Pancreas (tissue), 10 donors: ENCODE measurements around the gene FAM81B. TPM values are rescaled to one million over a fixed set of nuclear protein-coding genes. Genes with fewer than 3 reads are reported as not detected.
"Not testable (repeated sequence)": the region's sequence is repeated elsewhere in the genome, so short reads cannot be mapped to it uniquely, and the experiment has no call there.

Experiments
- ATAC-seq, 4 donors: fragments of 200-7000 bp; cut with Tn5 transposase; one replicate each; pipeline versions ENCODE4 v1.8.0 to v1.9.1; 2020; ENCODE audit warnings: mild to moderate bottlenecking in 4 of 4, moderate library complexity in 4 of 4
- DNase-seq, 6 donors: peaks; one replicate each; pipeline ENCODE4 v3.0.0-alpha.2; 2020
- FAIRE-seq: peaks from 2 replicates; lab custom pipeline; 2012; peaks lifted over from hg19 to GRCh38; lab: Jason Lieb, UNC
- H3K27ac ChIP-seq, 4 donors: fragments of 200-600 bp; sonication (generic); 1 replicate in 3 of 4; 2 replicates in 1 of 4; pipeline versions ENCODE4 v1.5.0 to v1.8.0; 2020
- H3K27me3 ChIP-seq, 4 donors: fragments of 200-600 bp; one replicate each; pipeline ENCODE4 v1.8.0; 2021
- H3K36me3 ChIP-seq, 3 donors: fragments of 200-600 bp; sonication (generic) in 1 of 3; one replicate each; pipeline versions ENCODE4 v1.5.0 to v1.8.0; 2020 to 2021
- H3K4me1 ChIP-seq, 3 donors: fragments of 200-600 bp; one replicate each; pipeline ENCODE4 v1.8.0; 2021
- H3K4me3 ChIP-seq, 4 donors: fragments of 200-600 bp; sonication (generic) in 2 of 4; one replicate each; pipeline versions ENCODE4 v1.5.0 to v1.8.0; 2020 to 2021
- H3K9me3 ChIP-seq, 4 donors: fragments of 200-600 bp; one replicate each; pipeline ENCODE4 v1.8.0; 2021
- WGBS, 2 donors: extraction: QIAGEN DNeasy Blood & Tissue Kit; methylation state at CpG; one replicate each; pipeline ENCODE4 v1.1.7; 2013; 5-methylcytosine and 5-hydroxymethylcytosine counted together
- intact Hi-C, 3 donors: fragments of 100-400 bp; cut with DNase I; formaldehyde crosslinking; loops; one replicate each; pipeline versions ENCODE4 v1.11.1 to v1.14.2; 2022
- polyA plus RNA-seq, 2 donors: library from polyadenylated mRNA; stranded (reverse); fragments of 200-250 nt; gene quantifications; one replicate each; pipeline ENCODE4 v1.2.3, GENCODE V29; 2013
- total RNA-seq, 6 donors: library from RNA; stranded (reverse); fragmentation: NEBNext Ultra II Directional in 4 of 6; extraction: Animal tissue kit (Norgen Biotek cat#: 25700) in 4 of 6; gene quantifications; one replicate each; pipeline versions ENCODE4 v1.2.1 to v1.2.4, GENCODE V29; 2021 to 2023
- TF ChIP-seq, protein P1 (sequence below), 4 donors: fragments of 200-600 bp; sonication (generic) in 3 of 4; IDR thresholded peaks; one replicate each; pipeline versions ENCODE4 v1.5.0 to v1.8.0; 2021; ENCODE audit warnings: antibody characterized with exemption in 4 of 4
- donor health status: healthy with polysubstance abuse.
- donor health status: DM: no; HTN: no; CAD: no; lungs with moderate emphysema.
- donor health status: DM: no; HTN: no; CAD: no.
- donor health status: control.
- donor health status: control.
- donor health status: Bipolar disorder and iron deficiency.
- donor health status: DM: yes; HTN: yes; CAD: no.
- donor health status: DM: no; HTN: no; CAD: no.
- donor health status: DM: no; HTN: no; CAD: no.
- donor health status: DM: yes; HTN: yes; CAD: no.

The FAM81B gene
- total and polyA plus RNA-seq, 8 donors: 0.27 to 0.93 (median 0.48) TPM

DNA sequence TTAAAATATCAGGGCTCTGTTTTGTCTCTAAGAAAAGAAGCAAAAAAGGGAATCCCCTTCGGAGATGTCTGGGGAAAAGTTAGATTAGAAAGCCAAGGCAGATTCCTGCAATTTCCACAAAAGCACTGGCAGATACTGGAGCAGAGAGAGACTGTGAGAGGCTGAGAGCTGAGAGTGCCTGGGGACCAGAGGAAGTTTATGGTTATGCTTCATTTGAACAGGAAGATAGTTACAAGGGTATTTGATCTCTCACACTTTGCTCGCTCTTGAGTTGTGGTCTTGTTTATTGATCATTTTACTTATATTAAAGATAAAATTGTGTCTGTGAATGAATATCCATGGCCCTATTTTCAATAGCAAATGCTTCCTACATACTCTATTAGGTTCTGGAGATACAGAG is 32.8 kb upstream of the FAM81B start:
- 49 to 60% methylated on average over 2 of the region's 2 CpGs for WGBS, 2 donors
- H3K9me3 ChIP-seq: no peaks in the 10 kb centered on the region
- H3K27me3 ChIP-seq: no peaks in the 10 kb centered on the region
- H3K4me1 ChIP-seq: no peaks in the 10 kb centered on the region
- FAIRE-seq: no peak
- intact Hi-C loops: no loop called here
- H3K4me3 ChIP-seq: no peak overlapping the region
- TF ChIP-seq, protein P1, sequence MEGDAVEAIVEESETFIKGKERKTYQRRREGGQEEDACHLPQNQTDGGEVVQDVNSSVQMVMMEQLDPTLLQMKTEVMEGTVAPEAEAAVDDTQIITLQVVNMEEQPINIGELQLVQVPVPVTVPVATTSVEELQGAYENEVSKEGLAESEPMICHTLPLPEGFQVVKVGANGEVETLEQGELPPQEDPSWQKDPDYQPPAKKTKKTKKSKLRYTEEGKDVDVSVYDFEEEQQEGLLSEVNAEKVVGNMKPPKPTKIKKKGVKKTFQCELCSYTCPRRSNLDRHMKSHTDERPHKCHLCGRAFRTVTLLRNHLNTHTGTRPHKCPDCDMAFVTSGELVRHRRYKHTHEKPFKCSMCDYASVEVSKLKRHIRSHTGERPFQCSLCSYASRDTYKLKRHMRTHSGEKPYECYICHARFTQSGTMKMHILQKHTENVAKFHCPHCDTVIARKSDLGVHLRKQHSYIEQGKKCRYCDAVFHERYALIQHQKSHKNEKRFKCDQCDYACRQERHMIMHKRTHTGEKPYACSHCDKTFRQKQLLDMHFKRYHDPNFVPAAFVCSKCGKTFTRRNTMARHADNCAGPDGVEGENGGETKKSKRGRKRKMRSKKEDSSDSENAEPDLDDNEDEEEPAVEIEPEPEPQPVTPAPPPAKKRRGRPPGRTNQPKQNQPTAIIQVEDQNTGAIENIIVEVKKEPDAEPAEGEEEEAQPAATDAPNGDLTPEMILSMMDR (IDR thresholded peaks at IDR 0.05): no peak
- no peak for DNase-seq
- H3K27ac ChIP-seq: no peak overlapping the region
- ATAC-seq: no peak
- H3K36me3 ChIP-seq: no peaks in the 10 kb centered on the region

DNA sequence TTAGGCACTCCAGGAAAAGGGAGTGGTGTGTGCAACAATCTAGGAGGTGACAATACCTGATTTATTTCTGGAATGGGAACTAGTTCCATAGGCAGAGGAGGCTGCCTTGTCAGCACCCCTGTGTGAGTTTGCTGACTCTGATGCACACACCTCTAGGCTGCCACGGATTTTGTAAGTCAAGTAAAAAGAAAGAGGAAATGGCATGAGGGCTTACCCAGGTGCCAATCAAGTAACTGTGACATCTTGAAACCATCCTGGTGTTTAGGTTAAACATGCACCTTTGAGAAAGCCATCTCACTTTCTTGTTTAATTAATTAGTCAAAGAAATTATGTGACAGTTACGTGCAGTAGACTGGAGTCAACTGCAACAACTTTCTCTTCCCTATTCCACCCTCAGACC is 32.3 kb upstream of the FAM81B start:
- DNase-seq: no peak
- Histone ChIP-seq H3K27ac (no peak overlapping the region), H3K9me3 (no peaks in the 10 kb centered on the region), H3K4me3 (no peak overlapping the region), H3K36me3 (no peaks in the 10 kb centered on the region), H3K27me3 (no peaks in the 10 kb centered on the region), H3K4me1 (no peaks in the 10 kb centered on the region)
- TF ChIP-seq, protein P1 (IDR thresholded peaks at IDR 0.05): no peak
- 29 to 35% methylated on average over 2 of the region's 2 CpGs for WGBS, 2 donors
- no peak for ATAC-seq
- intact Hi-C loops: no loop called here
- no peak for FAIRE-seq

DNA sequence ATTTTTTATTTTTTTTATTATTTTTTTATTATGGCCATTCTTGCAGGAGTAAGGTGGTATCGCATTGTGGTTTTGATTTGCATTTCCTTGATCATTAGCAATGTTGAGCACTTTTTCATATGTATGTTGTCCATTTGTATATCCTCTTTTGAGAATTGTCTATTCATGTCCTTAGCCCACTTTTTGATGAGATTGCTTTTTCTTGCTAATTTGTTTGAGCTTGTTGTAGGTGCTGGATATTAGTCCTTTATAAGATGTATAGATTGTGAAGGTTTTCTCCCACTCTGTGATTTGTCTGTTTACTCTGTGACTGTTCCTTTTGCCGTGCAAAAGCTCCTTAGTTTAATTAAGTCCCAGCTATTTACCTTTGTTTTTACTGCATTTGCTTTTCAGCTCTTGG is 30.5 kb upstream of the FAM81B start:
- H3K4me3 ChIP-seq, intact Hi-C loops, H3K27me3 ChIP-seq, H3K9me3 ChIP-seq, H3K4me1 ChIP-seq, DNase-seq, ATAC-seq, FAIRE-seq, H3K27ac ChIP-seq, H3K36me3 ChIP-seq: not testable (repeated sequence)
- 55 to 63% methylated on average over 2 of the region's 2 CpGs for WGBS, 2 donors

DNA sequence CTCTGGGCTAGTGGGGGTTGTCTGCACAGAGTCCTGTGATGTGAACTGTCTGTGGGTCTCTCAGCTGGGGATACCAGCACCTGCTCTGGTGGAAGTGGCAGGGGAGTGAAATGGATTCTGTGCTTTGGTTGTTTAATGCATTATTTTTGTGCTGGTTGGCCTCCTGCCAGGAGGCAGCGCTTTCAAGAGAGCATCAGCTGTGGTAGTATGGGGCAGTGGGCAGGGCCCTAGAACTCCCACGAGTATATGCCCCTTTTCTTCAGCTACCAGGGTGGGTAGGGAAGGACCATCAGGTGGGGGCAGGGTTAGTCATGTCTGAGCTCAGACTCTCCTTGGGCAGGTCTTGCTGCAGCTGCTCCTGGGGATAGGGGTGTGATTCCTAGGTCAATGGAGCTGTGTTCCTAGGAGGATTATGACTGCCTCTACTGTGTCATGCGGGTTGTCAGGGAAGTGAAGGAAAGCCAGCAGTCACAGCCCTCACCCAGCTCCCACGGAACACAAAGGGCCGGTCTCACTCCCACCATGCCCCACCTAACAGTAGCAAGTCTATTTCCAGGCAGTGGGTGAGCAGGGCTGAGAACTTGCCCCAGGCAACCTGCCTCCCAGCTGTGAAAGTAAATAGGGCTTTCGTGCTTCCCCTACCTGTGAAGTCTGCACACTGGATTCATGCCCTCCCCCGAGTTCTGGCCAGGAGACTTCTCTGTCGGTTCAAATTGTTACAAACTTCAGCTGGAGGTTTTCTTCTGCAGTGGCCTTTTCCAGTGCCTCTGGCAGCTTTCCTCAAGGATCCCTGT is 25.7 kb upstream of the FAM81B start:
- no peak for FAIRE-seq
- 69 to 70% methylated on average over 8 of the region's 8 CpGs for whole genome bisulfite sequencing, 2 donors
- Histone ChIP-seq H3K36me3 (no peaks in the 10 kb centered on the region), H3K27ac (no peak overlapping the region), H3K27me3 (no peaks in the 10 kb centered on the region), H3K4me3 (no peak overlapping the region), H3K4me1 (no peaks in the 10 kb centered on the region), H3K9me3 (no peaks in the 10 kb centered on the region)
- no peak for DNase-seq
- intact Hi-C loops: no loop called here
- ATAC-seq: no peak
- TF ChIP-seq, protein P1 (IDR thresholded peaks at IDR 0.05): no peak

DNA sequence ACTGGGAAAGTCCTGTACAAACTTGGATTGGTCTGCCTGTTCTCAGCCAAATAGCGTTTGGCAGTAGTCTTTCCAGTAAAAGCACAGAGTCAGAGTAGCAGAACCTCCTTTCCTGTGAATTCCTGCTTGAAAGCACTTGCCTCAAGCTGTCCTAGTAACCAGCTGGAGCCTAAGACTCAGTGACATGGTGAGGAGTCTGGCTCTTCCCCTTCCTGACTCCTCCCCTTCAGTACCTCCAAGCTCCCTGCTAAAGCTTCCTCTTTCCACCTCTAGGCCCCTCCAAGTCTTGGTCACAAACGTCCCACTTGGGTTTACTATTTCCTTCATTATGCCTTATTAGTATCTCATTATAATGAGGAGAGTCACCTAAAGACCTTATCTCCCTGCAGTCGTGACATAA is 21.4 kb upstream of the FAM81B start:
- TF ChIP-seq, protein P1 (IDR thresholded peaks at IDR 0.05): no peak
- WGBS, 2 donors: 35 to 42% methylated on average over 3 of the region's 3 CpGs
- Histone ChIP-seq H3K4me3 (no peak overlapping the region), H3K4me1 (no peaks in the 10 kb centered on the region), H3K36me3 (no peaks in the 10 kb centered on the region), H3K27ac (no peak overlapping the region), H3K9me3 (no peaks in the 10 kb centered on the region), H3K27me3 (no peaks in the 10 kb centered on the region)
- intact Hi-C loops: no loop called here
- DNase-seq (no peak), ATAC-seq (no peak), FAIRE-seq (no peak)
